Fibroblast of lung (primary cell): ENCODE data around the gene FHL2.

Experiments
- CTCF ChIP-seq, 2 donors: IDR thresholded peaks in 1 of 2; conservative IDR thresholded peaks in 1 of 2; 1 replicate in 1 of 2; 2 replicates in 1 of 2; pipeline ENCODE4 v1.5.1; 2011 to 2012; ENCODE audit warnings: low read length in 2 of 2, control low read depth in 1 of 2, inconsistent platforms in 1 of 2, low read depth in 1 of 2, mild to moderate bottlenecking in 1 of 2
- EZH2 ChIP-seq: IDR thresholded peaks from 2 replicates; pipeline ENCODE4 v1.5.1; 2012; ENCODE audit warnings: low read length, control low read depth, mild to moderate bottlenecking; ENCODE audit errors: missing control alignments

- TF ChIP-seq CTCF (conservative IDR thresholded peaks at IDR 0.05 in 1 of 2, IDR thresholded peaks at IDR 0.05 in 1 of 2; ENCODE audit: low read depth in 1 of 2, low read length in 2 of 2) (no peak), EZH2 (no peak)
Measured at GRCh38 chr2:105373344-105373781, 25.5 kb downstream of the FHL2 start.
